22Rv1 (cell line): ENCODE data around the gene TUB.

Experiments
- ZFX ChIP-seq: fragments of 450-650 bp; IDR thresholded peaks from 2 replicates; pipeline ENCODE4 v1.6.1; 2017; ENCODE audit warnings: antibody characterized with exemption, borderline replicate concordance
- TF ChIP-seq, protein P1 (sequence below): fragments of 450-650 bp; IDR thresholded peaks from 2 replicates; pipeline ENCODE4 v1.5.1; 2017; ENCODE audit warnings: mild to moderate bottlenecking

- TF ChIP-seq, protein P1, sequence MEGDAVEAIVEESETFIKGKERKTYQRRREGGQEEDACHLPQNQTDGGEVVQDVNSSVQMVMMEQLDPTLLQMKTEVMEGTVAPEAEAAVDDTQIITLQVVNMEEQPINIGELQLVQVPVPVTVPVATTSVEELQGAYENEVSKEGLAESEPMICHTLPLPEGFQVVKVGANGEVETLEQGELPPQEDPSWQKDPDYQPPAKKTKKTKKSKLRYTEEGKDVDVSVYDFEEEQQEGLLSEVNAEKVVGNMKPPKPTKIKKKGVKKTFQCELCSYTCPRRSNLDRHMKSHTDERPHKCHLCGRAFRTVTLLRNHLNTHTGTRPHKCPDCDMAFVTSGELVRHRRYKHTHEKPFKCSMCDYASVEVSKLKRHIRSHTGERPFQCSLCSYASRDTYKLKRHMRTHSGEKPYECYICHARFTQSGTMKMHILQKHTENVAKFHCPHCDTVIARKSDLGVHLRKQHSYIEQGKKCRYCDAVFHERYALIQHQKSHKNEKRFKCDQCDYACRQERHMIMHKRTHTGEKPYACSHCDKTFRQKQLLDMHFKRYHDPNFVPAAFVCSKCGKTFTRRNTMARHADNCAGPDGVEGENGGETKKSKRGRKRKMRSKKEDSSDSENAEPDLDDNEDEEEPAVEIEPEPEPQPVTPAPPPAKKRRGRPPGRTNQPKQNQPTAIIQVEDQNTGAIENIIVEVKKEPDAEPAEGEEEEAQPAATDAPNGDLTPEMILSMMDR, result no peak
- no peak for TF ChIP-seq ZFX
These were observed 35.2 kb upstream of the TUB start for GRCh38 chr11:8045839-8046238.
